Measurements from ENCODE around the gene RAC3.

RAC3 gene

DNA sequence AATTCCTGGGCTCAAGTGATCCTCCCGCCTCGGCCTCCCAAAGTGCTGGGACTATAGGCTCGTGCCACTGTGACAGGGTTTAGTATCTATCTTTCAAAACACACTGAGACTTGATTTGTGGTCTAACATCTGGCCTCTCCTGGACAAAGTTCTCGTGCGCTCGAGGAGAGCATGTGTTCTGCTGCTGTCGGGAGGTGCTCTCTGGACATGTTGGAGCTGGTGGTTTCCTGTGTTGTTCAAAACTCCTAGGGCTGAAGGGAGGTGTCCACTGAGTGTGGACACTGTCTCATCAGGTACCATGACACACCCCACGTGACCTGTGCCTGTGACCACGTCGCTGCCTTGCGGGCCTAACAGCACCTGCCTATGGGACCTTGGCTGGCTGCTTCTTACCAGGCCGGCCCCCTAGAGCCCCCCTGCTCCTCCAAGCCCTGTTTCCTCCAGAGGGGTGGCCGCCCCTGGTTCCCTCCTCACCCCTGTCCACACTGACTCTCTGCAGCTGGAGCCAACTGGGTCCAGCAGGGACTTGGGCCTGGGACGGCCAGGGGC lies 14.5 kb downstream of the RAC3 start:
- DNase-seq, result no peak

DNA sequence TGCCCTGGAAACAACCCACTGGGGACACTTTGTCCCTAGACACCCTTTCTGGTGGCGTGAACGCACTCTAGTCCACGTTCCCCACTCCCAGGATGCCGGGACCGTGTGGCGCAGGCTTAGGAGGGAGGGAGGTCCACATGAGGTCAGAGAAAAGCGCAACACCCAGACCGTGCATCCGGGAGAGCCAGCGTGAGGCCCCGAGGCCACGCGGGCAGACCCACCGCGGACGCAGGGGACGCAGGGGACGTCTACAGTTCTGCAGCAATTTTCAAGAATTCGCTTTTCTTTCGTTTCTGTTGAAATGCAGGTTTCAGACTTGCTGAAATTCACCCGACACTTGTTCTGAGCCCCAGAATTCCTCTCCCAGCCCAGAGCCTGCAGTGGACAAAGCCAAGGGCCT lies 15.4 kb downstream of the RAC3 start:
- DNase-seq, result no peak

DNA sequence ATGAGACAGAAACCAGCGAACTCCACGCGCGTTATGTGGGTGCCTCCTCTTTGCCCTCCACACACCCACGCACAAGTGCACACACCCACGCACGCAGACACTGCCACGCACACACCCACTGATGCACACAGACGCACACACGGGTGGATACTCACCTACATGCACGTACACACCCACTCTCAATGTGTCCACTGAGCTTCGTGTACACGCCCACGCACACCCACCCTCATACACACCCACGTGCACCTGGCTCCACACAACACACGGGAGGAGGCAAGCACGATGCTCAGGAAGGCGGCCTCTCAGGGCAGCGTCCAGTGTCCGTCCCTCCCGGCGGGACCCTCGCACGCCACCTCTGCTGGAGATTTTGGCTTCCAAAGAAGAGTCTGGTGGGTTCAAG lies 15.9 kb downstream of the RAC3 start:
- no peak for DNase-seq

DNA sequence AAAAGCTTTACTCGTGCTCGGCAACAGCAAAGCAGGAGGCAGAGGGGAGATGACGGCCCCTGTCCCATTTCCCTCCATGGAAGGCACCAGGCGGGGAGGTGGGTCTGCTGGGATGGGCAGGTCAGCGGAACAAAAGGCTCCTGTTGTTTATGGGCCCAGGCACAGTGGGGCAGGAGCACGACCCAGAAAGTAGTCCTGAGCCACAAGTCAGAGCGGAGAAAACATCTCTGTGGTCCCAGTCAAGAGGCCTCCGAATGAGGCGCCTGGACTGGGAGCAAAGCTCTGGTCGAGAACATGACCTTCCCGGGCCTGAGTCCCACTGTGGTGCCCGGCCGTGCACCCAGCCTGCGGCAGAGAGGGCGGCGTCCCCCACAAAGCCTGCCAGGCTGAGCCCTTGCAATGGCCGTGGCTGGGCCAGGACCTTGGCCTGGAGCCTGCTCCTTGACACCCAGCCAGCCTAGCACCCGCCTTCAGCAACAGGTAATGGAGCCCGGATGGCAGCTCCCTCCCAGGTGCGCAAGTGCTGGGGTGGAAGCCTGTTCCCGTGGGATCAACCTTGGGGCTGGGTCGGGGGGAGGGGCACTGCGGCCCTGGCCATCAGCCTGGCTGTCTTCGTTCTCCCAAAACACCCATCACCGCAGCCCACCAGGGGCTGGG lies 16.6 kb downstream of the RAC3 start:
- no peak for DNase-seq

DNA sequence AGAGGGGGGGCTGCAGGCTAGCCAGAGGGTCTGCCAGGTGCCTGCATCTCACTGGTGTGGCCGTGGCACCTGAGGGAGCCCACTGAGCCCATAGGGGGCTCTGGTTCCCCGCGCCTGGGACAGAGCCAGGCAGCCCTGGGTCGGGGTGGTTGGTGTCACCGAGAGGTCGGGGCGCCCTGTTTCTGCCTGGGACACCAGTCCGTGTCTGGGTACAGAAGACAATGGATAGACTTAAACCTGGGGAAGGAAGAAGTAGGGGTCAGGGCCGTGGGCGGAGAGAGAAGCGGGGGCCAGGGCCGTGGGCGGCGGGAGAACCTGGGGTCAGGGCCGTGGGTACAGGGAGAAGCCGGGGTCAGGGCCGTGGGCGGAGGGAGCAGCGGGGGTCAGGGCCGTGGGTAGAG lies 17.1 kb downstream of the RAC3 start:
- DNase-seq, result no peak

DNA sequence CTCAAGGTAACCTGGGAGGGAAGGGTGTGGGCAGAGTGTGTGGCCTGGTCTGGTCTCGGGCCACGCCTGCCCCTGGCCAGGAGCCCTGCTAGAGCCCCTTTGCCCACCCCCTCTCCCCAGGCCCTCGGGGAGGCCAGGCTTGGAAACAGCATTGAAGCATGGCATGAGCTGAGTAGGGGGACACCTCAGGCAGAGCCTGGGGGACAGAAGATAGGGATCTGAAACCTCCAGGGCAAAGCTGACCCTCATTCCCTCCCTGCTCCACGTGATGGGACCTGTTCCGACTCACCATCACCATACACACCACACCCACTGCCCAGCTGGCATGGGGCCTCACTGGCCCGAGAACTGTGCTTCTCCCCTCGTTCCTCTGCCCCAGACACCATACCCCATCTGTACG lies 17.6 kb downstream of the RAC3 start:
- no peak for DNase-seq

DNA sequence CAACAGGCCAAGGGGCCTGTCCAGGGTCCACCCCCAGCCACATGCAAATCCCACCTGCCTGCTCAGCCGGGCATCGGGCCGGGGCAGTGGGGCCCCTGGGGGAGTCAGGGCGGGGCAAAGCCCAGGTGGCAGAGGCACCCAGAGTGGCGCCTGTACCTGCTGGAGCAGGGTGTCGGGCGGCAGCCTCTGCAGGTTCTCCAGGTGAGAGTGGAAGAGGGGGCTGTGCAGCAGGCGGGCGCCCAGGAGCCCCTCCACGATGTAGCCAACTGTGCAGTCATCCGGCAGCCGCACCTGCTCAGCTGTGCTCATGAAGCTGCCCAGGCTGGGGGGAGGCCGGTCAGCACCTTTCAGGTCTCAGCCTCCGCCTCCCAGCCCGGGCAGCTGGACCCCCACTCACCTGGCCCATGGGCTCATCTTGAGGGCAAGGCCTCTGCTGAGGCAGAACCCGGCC lies 18.1 kb downstream of the RAC3 start:
- DNase-seq, result no peak

DNA sequence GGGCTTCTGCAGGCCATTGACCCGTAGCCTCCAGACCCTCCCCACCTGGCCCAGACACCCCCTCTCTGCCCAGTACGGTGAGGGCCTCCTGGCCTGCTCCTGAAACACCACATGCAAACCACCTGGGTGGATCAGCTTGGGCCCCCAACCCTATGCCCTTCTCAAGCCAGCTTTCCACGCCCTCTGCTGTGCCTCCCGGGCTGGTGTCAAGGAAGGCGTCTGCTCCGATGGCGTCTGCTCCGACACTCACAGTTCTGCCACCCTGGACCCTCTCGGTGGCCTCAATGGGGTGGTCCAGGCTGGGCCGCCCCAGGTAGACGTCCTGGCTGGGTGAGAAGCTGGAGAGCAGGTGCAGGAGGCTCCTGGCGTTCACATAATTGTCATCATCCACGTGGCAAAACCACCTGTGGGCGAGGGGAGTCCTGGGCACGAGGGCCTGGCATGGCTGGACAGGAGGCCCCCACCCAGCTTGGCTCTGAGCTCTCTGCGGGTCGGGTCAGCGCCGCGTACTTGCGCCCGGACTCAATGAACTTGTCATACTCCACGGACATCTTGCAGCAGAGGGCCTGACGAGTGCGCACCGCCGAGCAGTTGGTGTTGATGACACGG lies 18.8 kb downstream of the RAC3 start:
- no peak for DNase-seq

DNA sequence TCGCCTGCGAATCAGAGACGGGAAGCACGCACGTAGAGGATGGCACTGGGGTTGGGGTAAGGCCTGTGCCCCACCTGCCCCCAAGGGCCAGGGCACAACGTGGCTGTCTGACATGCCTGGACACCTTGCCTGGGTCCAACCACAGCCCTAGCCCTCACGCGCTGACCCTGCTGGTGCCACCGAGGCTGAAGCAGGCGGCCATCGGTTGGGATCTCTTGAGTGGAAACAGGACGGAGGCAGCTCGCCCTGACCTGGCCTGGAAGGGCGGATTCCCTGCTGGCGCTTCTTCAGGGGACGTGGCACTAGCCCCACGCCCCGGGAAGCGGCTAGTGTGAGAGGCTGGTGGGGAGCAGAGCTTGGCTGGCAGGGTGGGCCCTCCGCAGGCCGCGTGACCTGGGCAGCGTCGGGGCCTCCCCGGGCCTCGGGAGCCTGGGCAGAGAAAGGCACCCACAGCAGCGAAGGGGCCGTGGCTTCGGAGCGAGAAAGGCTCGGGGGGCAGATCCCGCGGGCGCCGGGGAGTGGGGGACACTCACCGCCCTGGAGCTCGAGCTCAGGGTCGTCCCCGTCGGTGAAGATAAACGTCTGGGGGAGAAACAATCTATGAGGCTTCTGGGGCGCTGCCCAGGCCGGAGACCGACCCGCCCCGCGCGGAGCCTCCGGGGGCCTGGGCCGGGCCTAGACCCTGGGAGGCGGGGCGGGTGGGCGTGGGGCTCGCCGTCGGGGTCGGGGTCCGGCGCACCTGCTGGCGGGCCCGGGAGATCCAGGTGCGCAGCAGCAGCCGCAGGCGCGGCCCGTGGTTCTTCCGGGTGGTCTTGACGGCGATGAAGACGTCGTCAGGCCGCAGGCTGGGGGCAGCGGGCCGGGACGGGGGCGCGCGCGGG lies 19.5 kb downstream of the RAC3 start:
- DNase-seq, result no peak

DNA sequence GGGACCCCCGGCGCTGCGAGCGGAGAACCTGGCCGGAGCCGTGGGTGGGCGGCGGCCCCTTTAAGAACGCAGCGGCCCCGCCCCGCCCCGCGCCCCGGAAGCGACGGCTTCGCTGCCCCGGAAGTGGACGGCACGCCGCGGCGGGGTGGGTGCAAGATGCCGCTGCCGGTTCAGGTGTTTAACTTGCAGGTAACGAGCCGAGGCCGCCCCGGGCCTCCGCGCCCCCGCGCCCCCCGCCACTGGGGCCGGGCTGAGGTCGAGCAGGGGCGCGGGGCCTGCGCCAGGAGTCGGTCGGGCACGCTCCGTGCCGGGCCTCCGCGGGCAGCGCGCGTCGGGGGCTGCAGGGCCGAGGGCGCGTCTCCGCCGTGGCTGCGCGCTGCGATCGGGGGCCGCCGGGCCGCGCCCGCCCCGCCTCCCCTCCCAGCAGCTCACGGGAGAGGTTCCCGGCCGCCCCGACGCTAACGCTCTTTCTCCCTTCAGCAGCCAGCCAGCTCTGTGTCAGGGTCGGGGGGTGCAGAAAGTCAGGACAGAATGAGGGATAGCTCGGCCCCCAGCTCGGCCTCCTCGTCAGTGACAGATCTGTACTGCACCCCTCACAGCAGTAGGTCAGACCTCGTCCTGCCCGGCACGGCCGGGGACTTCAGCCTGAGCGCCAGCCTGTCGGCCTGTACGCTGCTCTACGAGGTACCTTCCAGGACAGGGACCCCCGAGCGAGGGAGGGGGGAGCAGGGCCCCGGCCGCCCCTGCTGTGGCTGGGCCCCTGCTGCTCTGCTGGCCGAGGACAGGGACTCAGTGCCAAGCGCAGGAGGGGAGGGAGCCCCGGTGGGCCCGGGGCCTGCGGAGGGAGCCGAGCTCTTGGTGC lies 20.5 kb downstream of the RAC3 start, which contains the start of the genes GPS1 and RFNG:
TSS of gene GPS1 (plus strand) at position 123 of the 862 bp plus-strand sequence. CDS start at position 157, 34 bp downstream.
TSS of gene RFNG (minus strand) at position 36 of the 862 bp plus-strand sequence. CDS start 45 bp downstream, outside the sequence.
- DNase-seq, result no peak

DNA sequence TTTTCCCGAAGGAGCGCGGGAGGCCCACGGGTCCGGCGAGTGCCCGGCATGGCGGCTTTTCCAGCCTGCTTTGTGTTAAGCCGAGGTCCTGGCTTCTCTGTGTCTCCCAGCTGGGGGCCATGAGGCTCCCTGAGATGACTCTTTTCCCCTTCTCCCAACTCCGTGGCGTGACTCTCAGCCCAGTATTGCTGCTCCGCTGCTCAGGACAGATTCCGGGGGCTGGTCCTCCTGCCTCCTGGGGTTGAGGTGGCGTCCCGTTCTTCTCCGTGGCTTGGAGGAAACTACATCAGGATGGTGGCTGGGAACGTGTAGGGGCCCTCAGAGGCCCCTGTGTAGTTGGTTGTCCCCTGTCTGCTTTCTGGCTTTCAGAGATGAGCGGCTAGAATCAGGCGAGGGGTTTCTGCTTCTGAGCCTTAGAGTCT lies 21.2 kb downstream of the RAC3 start:
- no peak for DNase-seq

DNA sequence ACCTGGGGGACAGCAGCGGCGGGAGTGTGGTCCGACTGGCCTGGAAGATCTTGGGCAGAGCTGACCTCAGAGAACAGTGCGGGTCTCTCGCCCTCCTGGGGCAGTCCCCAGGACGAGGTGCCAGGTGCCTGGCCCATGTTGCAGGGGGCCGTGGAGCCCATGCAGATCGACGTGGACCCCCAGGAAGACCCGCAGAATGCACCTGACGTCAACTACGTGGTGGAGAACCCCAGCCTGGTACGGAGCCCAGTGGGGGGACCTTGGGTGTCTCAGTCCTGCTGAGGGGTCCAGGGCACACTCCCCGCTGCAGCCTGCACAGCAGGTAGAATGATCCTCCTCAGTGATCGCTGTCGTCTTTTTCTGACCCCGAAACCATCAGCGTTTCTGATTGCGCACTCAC lies 21.7 kb downstream of the RAC3 start:
- no peak for DNase-seq

DNA sequence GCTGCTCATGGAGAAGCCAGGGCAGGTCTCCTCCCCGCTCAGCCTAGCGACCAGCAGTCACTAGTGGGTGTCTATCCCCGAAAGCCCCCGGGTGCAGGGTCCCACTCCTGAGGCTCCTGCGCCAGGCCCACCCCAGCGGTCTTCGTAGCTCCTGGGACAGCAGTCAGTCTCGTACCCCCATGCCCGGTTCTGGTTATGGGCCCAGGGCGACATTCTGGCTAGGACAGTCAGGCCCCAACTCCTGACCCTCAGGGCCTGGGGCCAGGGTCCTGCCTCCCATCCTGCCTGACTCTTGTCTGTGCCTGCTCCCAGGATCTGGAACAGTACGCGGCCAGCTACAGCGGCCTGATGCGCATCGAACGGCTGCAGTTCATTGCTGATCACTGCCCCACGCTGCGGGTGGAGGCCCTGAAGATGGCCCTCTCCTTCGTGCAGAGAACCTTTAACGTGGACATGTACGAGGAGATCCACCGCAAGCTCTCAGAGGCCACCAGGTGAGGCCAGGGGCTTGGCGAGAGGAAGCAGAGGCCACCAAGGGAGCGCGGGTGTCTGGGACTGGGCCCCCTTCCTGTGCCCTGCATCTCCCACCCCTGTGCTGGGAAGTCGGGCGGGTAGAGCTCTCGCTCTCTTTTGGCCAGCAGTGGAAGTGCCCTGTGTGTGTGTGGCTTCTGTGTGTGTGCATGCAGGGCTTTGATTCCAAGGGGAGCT lies 22.2 kb downstream of the RAC3 start:
- no peak for DNase-seq

DNA sequence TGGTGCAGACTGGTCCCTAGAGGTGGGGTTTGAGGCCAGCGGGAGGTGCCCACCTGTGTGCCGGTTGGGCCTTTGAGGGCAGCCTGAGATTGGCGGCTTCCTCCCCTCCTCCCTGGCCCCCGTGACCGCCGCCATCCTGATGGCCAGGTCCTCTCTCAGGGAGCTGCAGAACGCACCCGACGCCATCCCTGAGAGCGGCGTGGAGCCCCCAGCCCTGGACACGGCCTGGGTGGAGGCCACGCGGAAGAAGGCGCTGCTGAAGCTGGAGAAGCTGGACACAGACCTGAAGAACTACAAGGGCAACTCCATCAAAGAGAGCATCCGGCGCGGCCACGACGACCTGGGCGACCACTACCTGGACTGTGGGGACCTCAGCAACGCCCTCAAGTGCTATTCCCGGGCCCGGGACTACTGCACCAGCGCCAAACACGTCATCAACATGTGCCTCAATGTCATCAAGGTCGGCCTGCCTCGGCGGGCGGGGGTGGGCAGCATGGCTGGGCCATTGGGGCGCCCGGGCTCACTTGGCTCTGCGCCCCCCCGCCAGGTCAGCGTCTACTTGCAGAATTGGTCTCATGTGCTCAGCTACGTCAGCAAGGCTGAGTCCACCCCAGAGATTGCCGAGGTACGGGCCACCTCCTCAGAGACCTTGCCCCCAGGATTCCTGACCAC lies 23.0 kb downstream of the RAC3 start:
- DNase-seq, result no peak

DNA sequence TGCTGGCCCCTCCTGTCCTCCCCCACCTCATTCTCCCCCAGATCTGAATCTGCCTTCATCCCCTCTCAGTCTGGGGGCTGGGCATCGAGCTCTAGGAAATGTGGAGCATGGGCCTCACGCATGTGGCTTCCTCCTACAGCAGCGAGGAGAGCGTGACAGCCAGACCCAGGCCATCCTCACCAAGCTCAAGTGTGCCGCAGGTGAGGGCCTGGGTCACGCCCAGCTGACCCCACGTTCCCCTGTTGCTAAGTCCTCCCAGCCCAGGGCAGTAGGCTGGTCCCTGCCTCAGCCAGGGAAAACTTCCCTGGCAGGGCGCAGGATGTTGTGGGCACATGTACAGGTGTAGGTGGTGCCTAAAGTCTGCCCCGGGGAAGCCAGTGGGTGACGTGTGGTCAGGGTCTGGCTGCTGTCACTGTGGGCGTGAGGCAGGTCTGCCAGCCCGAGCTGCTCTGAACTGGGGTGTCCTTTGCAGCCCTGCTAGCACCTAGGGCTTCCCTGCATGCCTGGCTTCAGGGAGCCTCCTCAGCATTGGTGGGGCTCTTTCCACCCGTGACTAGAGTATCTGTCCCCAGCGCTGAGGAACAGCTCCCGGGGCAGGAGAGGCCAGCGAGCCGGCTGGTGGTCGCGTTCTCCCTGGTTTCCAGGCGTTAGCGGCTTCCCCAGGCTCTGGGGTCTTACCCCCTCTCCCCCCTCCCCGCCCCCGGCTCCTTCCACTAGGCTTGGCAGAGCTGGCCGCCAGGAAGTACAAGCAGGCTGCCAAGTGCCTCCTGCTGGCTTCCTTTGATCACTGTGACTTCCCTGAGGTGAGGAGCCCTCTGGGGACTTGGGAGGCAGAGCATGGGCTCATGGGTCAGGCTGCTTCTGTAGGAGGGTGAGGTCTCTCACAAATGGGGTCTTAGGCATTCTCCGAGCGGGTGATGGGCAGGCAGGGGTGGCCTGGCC lies 23.8 kb downstream of the RAC3 start:
- DNase-seq, result no peak

DNA sequence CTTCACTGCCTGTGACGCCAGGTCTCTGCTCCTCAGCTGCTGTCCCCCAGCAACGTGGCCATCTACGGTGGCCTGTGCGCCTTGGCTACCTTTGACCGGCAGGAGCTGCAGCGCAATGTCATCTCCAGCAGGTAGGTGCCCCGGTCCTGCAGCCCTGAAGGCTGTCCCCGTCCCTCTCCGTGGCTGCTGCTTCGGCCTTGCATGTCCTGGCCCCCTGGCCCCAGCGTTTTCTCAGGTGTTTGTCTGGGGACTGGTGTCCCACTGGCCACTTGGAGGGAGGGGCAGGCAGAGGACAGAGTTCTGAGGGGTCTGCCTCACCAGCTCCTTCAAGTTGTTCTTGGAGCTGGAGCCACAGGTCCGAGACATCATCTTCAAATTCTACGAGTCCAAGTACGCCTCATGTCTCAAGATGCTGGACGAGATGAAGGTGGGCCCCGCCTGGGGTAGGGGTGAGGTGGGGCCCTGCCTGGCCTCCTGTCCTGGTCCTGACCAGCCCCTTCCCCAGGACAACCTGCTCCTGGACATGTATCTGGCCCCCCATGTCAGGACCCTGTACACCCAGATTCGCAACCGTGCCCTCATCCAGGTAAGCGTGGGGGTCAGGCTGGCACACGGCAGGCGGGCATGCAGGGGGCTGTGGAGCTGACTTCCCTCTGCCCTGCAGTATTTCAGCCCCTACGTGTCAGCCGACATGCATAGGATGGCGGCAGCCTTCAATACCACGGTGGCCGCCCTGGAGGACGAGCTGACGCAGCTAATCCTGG lies 24.7 kb downstream of the RAC3 start:
- no peak for DNase-seq

DNA sequence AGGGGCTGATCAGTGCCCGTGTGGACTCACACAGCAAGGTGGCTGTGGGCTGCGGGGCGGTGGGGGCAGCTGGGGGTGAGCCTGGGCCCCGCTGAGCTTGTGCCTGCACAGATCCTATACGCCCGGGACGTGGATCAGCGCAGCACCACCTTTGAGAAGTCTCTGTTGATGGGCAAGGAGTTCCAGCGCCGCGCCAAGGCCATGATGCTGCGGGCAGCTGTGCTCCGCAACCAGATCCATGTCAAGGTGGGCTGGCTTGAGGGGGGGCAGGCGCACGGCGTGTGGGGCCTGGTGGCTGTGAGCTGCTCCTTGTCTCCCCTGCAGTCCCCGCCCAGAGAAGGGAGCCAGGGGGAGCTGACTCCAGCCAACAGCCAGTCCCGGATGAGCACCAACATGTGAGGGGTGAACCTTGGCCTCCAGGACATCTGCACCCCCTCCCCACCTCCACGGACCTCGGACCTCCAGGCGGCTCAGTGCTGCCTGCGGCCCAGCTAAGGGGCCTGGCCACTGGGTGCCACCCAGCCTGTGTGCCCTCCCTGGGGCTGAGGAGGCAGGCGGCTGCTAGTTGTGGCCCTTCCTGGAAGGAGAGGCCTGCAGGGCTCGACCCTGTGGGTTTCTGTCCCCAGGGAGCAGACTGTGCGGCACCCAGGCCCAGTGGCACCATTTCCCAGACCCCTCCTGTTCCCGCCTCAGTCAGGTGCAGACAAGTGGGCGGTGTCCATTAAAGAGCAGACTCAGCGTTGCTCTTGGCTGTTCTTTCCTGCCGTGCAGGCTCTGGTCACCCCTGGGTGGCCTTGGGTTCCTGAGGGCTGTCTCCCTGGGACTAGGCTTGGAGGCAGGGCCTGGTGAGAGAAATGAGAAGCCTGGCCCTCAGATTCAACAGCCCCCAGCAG lies 25.5 kb downstream of the RAC3 start:
- DNase-seq, result no peak

DNA sequence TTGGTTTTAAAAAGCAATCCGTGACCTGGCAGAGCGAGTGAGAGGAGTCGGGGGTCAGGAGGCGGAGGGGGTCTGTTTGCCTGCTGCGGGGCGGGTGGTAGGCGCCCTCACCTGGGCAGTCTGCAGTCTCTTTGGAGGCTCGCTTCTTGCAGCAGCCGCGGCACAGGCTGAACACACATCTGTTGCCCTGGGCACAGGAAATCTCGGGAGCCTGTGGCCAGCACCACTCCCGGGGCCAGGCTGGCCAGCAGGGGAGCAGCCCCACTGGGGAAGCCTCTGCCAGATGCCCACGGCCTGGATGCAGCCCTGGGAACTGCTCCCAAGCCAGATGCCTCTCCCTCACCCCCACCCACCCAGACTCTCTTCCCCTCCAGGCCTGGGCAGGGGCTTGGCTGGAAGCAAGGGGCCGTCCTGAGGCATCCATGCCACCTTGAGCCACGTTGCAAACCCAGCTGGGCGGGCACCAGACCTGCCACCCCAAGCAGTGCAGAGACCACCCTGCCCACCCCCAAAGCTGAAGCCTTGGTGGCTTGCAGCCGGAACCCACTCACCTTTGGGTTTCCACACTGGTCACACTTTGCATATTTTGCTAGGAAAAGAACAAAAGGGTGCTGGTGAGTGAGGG lies 26.9 kb downstream of the RAC3 start:
- no peak for DNase-seq

Data from NCI-H2081 treated with DMSO at 0.1 percent for 48 hours (cell line).